Measurements from ENCODE around the gene PLA2G4A. TPM values are rescaled to one million over a fixed set of nuclear protein-coding genes. Genes with fewer than 3 reads are reported as not detected.

PLA2G4A gene
- total RNA-seq, 1 donor from 2014 or later = 2.8 TPM

- Mint-ChIP-seq H3K4me3 (no peak overlapping the region), H3K36me3 (no peaks in the 10 kb centered on the region), H3K27ac (no peak overlapping the region), H3K4me1 (ENCODE audit: unreplicated experiment) (peaks cover 14% of the 10 kb centered on the region), H3K27me3 (peaks cover 8% of the 10 kb centered on the region), H3K9me3 (no peaks in the 10 kb centered on the region)
- no peak for TF ChIP-seq CTCF (conservative IDR thresholded peaks at IDR 0.05)
- DNase-seq (ENCODE audit: extremely low spot score, unreplicated experiment) = no peak
Observed at GRCh38 chr1:186925881-186926669, 97.3 kb downstream of the PLA2G4A start.

- peak overlapping the region; percentile 10 for H3K4me3 Mint-ChIP-seq
- H3K27ac Mint-ChIP-seq = no peak overlapping the region
- H3K9me3 Mint-ChIP-seq = no peaks in the 10 kb centered on the region
- TF ChIP-seq CTCF (conservative IDR thresholded peaks at IDR 0.05) = no peak
- H3K36me3 Mint-ChIP-seq = no peaks in the 10 kb centered on the region
- no peak for DNase-seq (ENCODE audit: extremely low spot score, unreplicated experiment)
- peaks cover 14% of the 10 kb centered on the region for H3K4me1 Mint-ChIP-seq (ENCODE audit: unreplicated experiment)
- H3K27me3 Mint-ChIP-seq = peaks cover 14% of the 10 kb centered on the region
Observed at GRCh38 chr1:186927884-186928283, 99.1 kb downstream of the PLA2G4A start.

DNA sequence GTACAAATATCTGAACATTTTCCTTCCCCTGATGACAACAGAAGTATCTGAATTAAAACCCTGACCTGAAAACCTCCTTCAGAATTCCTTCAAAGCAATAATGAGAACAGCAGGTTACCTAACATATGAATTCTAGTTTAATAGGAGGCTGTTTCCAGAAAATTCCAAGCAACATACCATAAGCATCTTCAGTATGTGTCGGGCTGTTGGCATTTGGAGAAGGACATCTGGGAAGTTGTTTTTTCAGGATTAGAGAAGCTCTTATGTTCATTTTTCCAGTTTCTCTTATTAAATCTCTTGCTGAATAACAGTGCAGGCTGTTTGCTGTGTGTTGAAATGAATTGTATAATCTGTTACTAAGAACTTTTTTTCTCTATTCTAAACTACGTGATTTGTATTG, 101.5 kb downstream of the PLA2G4A start:
- Mint-ChIP-seq H3K27ac (no peak overlapping the region), H3K27me3 (peaks cover 19% of the 10 kb centered on the region), H3K4me3 (no peak overlapping the region), H3K4me1 (ENCODE audit: unreplicated experiment) (peaks cover 14% of the 10 kb centered on the region), H3K36me3 (no peaks in the 10 kb centered on the region), H3K9me3 (no peaks in the 10 kb centered on the region)
- TF ChIP-seq CTCF (conservative IDR thresholded peaks at IDR 0.05) = no peak
- no peak for DNase-seq (ENCODE audit: extremely low spot score, unreplicated experiment)

DNA sequence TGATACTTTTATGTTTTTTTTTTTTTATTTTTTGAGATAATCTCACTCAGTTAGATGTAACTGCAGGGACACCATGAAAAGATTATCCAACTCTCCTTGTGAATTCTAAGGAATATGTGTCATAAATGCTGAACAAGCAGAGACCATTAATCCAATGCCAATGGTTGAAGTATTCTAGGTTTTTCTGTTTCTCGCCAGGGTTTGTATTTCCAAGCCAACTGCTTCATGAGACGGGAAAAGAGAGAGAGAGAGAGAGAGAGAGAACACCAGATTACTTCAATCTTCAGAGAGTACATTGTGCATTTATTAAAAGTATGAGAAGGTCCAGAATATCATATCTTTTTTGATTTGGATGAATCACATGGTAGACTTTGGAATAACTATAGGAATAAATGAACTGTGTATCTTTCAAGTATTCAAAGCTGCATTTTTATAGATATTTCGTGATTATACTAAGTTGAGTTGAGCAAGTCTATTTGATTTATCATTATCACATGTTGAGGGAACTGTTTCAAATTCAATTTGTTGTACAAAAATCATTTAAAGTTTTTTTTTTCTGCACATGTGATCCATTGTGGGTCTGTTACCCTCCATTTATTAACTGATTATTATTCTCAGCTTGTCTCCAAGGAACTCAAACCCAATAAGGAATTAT, 108.4 kb downstream of the PLA2G4A start:
- no peak for DNase-seq (ENCODE audit: extremely low spot score, unreplicated experiment)
- Mint-ChIP-seq H3K9me3 (no peaks in the 10 kb centered on the region), H3K4me3 (no peak overlapping the region), H3K27ac (no peak overlapping the region), H3K4me1 (ENCODE audit: unreplicated experiment) (no peaks in the 10 kb centered on the region), H3K27me3 (peaks cover 15% of the 10 kb centered on the region), H3K36me3 (no peaks in the 10 kb centered on the region)
- TF ChIP-seq CTCF (conservative IDR thresholded peaks at IDR 0.05) = no peak

- Mint-ChIP-seq H3K36me3 (no peaks in the 10 kb centered on the region), H3K4me3 (no peak overlapping the region), H3K9me3 (no peaks in the 10 kb centered on the region), H3K4me1 (ENCODE audit: unreplicated experiment) (no peaks in the 10 kb centered on the region), H3K27ac (no peak overlapping the region), H3K27me3 (no peaks in the 10 kb centered on the region)
- no peak for TF ChIP-seq CTCF (conservative IDR thresholded peaks at IDR 0.05)
- DNase-seq (ENCODE audit: extremely low spot score, unreplicated experiment) = no peak
Observed at GRCh38 chr1:186943891-186944686, 115.3 kb downstream of the PLA2G4A start.
